SK-N-SH treated with all-trans-retinoic acid at 6 μM for 48 hours (cell line): ENCODE data around the gene DNAH9.

ENCODE experiments used
- ATAC-seq: fragments of 200-7000 bp; cut with Tn5 transposase; 3 replicates; pipeline ENCODE4 v1.9.1; 2020; ENCODE audit warnings: mild to moderate bottlenecking, moderate library complexity
- ARNTL ChIP-seq: fragments of 450-650 bp; formaldehyde crosslinking; IDR thresholded peaks from 2 replicates; pipeline ENCODE4 v1.5.0; 2020; ENCODE audit warnings: low read depth, mild to moderate bottlenecking, moderate library complexity, borderline replicate concordance
- CREB5 ChIP-seq: fragments of 250-450 bp; sonication (Bioruptor Pico); IDR thresholded peaks from 2 replicates; pipeline ENCODE4 v1.5.1; 2020; ENCODE audit warnings: low read depth, mild to moderate bottlenecking, moderate library complexity
- CSDC2 ChIP-seq: fragments of 250-450 bp; sonication (Bioruptor Pico); IDR thresholded peaks from 2 replicates; pipeline ENCODE4 v1.5.0; 2020; ENCODE audit warnings: mild to moderate bottlenecking, moderate library complexity
- GLIS3 ChIP-seq: fragments of 250-450 bp; sonication (Bioruptor Pico); IDR thresholded peaks from 2 replicates; pipeline ENCODE4 v1.5.0; 2020; ENCODE audit warnings: mild to moderate bottlenecking, moderate library complexity
- OSR1 ChIP-seq: fragments of 250-450 bp; sonication (Bioruptor Pico); IDR thresholded peaks from 2 replicates; pipeline ENCODE4 v1.8.0; 2022; ENCODE audit warnings: moderate library complexity, mild to moderate bottlenecking, inconsistent platforms
- PATZ1 ChIP-seq: fragments of 250-450 bp; sonication (Bioruptor Pico); IDR thresholded peaks from 2 replicates; pipeline ENCODE4 v1.8.0; 2020; ENCODE audit warnings: mild to moderate bottlenecking, moderate library complexity, borderline replicate concordance
- POU6F1 ChIP-seq: fragments of 250-450 bp; sonication (Bioruptor Pico); IDR thresholded peaks from 2 replicates; pipeline ENCODE4 v1.8.0; 2021; ENCODE audit warnings: low read depth, mild to moderate bottlenecking, moderate library complexity, borderline replicate concordance
- PPARA ChIP-seq: fragments of 250-450 bp; sonication (Bioruptor Pico); IDR thresholded peaks from 2 replicates; pipeline ENCODE4 v1.5.0; 2020; ENCODE audit warnings: mild to moderate bottlenecking, borderline replicate concordance
- RARB ChIP-seq: fragments of 250-450 bp; sonication (Bioruptor Pico); IDR thresholded peaks from 2 replicates; pipeline ENCODE4 v1.8.0; 2021; ENCODE audit warnings: mild to moderate bottlenecking, moderate library complexity
- ZFP30 ChIP-seq: fragments of 450-650 bp; formaldehyde crosslinking; IDR thresholded peaks from 2 replicates; pipeline ENCODE4 v1.5.0; 2022; ENCODE audit warnings: mild to moderate bottlenecking, moderate library complexity
- ZNF565 ChIP-seq: fragments of 450-650 bp; formaldehyde crosslinking; conservative IDR thresholded peaks from 2 replicates; pipeline ENCODE4 v1.5.0; 2020; ENCODE audit warnings: low read depth, mild to moderate bottlenecking, moderate library complexity
- ZNF70 ChIP-seq: fragments of 450-650 bp; formaldehyde crosslinking; IDR thresholded peaks from 2 replicates; pipeline ENCODE4 v1.5.0; 2020; ENCODE audit warnings: mild to moderate bottlenecking, moderate library complexity
- ZNF8 ChIP-seq: fragments of 450-650 bp; formaldehyde crosslinking; IDR thresholded peaks from 2 replicates; pipeline ENCODE4 v1.5.0; 2020; ENCODE audit warnings: mild to moderate bottlenecking, moderate library complexity
- TF ChIP-seq, protein P1 (sequence below): fragments of 250-450 bp; sonication (Bioruptor Pico); IDR thresholded peaks from 2 replicates; pipeline ENCODE4 v1.5.0; 2020; ENCODE audit warnings: mild to moderate bottlenecking, moderate library complexity

DNAH9 gene

GRCh38 chr17:11640463-11640814 lies 42.2 kb downstream of the DNAH9 start (continued):
- TF ChIP-seq, protein P1, sequence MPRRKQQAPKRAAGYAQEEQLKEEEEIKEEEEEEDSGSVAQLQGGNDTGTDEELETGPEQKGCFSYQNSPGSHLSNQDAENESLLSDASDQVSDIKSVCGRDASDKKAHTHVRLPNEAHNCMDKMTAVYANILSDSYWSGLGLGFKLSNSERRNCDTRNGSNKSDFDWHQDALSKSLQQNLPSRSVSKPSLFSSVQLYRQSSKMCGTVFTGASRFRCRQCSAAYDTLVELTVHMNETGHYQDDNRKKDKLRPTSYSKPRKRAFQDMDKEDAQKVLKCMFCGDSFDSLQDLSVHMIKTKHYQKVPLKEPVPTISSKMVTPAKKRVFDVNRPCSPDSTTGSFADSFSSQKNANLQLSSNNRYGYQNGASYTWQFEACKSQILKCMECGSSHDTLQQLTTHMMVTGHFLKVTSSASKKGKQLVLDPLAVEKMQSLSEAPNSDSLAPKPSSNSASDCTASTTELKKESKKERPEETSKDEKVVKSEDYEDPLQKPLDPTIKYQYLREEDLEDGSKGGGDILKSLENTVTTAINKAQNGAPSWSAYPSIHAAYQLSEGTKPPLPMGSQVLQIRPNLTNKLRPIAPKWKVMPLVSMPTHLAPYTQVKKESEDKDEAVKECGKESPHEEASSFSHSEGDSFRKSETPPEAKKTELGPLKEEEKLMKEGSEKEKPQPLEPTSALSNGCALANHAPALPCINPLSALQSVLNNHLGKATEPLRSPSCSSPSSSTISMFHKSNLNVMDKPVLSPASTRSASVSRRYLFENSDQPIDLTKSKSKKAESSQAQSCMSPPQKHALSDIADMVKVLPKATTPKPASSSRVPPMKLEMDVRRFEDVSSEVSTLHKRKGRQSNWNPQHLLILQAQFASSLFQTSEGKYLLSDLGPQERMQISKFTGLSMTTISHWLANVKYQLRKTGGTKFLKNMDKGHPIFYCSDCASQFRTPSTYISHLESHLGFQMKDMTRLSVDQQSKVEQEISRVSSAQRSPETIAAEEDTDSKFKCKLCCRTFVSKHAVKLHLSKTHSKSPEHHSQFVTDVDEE, result no peak
- TF ChIP-seq PATZ1 (CRISPR knock-in tag), result no peak

DNA sequence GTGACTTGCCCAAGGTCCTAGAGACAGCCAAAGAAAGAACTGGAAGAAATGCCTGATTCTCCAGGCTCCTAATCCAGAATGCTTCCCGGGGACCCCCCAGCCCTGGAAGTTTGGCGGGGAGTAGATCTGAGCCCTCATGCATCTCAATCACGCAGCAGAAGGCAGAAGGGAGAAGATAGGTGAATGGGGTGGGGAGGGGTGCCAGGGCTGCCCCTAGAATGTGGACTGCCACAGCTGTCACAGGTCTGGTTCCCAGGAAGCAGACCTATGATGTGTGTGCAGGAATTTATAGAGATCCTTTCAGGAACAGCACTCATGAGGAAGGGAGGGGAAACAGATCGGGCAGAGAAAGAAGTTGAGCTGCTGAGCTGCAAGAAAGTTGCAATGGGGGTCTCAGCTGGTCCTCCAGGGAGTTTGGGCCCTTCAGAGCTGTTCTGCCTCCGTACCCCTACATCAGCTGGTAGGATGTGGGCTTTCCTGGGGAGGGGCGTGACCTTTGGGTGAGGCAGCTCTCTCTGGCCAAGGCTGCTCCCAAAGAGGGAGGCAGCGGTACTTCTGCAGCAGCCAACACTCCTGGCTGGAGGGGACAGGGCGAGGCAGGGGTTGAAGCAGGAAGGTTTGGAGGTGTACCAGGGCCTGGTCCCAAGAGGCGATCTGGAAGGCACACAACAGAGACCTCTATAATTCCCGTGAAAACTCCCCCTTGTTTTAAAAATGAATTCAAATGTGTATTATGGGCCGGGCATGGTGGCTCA lies 43.4 kb downstream of the DNAH9 start:
- ATAC-seq, result no peak
- TF ChIP-seq CREB5 (CRISPR knock-in tag) (no peak), ARNTL (CRISPR knock-in tag) (no peak), RARB (CRISPR knock-in tag) (no peak), POU6F1 (no peak), OSR1 (CRISPR knock-in tag) (no peak), ZNF8 (CRISPR knock-in tag) (no peak)
- TF ChIP-seq, protein P1, result no peak
- TF ChIP-seq, all 23 proteins: peak for 0

DNA sequence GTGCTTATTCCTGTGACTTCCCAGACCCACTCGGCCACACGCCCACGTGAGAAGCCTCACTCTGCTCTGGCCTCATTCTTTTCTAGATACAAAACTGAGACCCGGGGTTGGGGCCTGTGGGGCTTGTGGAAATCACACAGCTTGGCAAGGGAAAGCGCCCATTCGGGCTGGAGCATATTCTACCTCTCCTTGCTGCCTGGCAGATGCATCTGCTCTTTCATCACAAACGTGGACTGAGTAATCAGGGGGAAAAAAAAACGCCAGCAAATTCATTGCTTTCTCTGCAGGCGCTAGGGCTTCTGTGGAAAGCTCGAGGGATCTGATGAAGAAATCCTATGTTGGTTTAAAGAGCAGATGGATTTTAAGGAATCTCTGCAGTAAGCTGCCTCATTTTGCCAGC lies 44.4 kb downstream of the DNAH9 start:
- ATAC-seq, result no peak
- TF ChIP-seq ZNF70 (CRISPR knock-in tag) (no peak), PATZ1 (CRISPR knock-in tag) (no peak), ZFP30 (CRISPR knock-in tag) (no peak), POU6F1 (no peak), GLIS3 (no peak), CSDC2 (no peak), ZNF565 (no peak), ZNF8 (CRISPR knock-in tag) (no peak), CREB5 (CRISPR knock-in tag) (no peak), PPARA (no peak)
- TF ChIP-seq, protein P1, result no peak
